Globus pallidus (tissue), 1 donor: ENCODE results near the gene GABRB1.
A peak's percentile ranks its signal among the peaks of the same experiment; 100 is the strongest.
"Not testable (repeated sequence)": the region's sequence is repeated elsewhere in the genome, so short reads cannot be mapped to it uniquely, and the experiment has no call there.

Experiments used
- DNase-seq: peaks from one replicate; pipeline ENCODE4 v3.0.0-alpha.2; 2015; ENCODE audit warnings: low spot score

GABRB1 gene

DNA sequence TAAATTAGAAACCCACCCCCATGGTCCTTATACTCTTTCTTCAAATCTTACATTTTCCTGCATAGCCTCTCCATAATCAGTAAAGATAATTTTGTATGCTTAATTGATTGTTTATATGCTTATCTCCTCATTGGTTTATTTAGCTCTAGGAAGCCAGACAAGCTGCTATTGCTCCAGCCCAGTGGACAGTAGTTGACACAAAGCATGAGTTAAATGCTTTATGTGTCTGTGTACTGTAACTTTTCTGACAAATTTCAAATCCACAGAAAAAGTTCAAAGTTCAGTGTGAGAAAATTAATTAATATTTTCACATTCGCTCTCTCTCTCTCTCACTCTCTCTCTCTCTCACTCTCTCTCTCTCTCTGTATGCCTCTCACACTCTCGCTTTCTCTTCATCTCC is 181.7 kb downstream of the GABRB1 start:
- no peak for DNase-seq

DNA sequence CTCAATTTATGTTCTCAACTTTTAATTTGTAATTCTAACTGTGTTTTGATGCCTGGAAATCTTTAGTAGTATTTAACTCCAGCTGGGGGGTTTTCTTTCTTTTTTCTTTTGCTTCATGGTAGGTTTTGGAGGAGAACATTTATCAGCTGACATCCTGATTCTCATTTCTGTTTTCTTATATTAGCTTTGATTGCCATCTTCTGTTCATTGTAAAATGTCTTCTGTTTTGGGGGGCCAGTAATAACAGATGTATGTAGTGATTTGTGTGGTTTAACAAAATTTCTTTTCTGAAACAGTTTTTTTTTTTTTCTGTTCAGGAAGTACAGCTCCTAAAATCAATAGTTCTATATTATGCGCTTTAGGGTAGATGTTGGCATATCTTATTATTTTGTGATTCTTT is 182.2 kb downstream of the GABRB1 start:
- peak; percentile 35 for DNase-seq

DNA sequence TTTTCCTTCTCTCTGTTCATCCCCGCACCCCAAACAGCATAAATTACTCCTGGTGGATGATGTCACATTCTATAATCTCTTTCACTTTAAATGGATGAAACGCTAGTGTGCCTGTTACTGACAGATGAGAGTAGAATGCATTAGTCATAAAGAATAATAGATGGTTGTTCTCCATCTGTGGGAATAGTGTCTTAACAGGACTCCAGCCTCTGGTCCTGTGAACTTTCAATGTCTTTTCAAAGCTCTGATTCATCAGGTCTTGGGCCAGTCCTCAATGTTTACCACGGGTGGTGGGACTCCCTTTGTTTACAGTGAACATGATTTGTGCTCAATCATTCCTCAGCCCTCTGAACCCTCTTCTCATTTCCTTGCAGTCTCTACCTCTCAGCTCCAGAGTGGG is 182.6 kb downstream of the GABRB1 start:
- DNase-seq = peak; percentile 51

DNA sequence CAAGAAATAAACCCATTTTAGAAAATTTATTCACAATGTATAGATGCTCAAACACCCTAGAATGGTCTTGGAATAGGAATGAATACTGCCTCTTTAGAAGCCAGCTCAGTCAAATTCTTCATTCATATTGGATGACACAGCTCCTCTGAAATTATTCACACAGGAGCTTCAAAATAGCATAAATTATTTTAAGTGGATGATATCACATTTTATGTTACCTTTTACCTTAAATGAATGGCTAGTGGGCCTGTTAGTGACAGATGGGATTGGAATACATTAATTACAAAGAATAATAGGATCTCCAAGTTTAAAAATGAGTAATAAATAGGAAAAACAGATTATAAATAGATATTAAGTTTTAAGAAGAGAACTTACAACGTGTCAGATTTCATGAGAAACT is 184.4 kb downstream of the GABRB1 start:
- no peak for DNase-seq

DNA sequence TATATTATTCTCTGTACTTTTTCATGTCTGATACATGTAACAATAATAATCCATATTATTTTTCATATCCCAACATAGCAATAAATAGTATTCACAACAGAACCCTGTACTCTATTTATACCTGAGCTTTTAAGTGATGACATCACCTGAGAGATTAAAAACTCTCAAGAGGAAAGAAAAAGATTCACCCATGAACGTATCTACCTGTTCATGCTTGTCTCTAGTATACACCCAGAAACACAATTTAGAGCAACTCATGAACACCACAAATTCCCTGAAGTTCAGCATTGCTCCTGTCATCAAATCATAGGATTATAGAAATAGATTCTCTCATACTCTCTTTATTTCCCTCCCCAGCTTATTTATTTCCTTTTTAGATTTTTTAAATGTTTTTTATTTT is 185.9 kb downstream of the GABRB1 start:
- DNase-seq = no peak

DNA sequence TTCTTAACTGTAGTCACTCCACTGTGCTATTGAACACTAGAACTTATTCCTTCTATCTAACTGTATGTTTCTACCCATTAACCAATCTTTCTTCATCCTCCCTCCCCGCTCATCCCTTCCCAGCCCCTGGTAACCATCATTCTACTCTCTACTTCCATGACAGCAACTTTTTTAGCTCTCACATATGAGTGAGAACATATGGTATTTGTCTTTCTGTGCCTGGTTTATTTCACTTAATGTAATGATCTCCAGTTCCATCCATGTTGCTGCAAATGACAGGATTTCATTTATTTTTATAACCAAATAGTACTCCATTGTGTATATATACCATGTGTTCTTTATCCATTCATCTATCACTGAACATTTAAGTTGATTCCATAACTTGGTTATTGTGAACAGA is 186.5 kb downstream of the GABRB1 start:
- DNase-seq = no peak

DNA sequence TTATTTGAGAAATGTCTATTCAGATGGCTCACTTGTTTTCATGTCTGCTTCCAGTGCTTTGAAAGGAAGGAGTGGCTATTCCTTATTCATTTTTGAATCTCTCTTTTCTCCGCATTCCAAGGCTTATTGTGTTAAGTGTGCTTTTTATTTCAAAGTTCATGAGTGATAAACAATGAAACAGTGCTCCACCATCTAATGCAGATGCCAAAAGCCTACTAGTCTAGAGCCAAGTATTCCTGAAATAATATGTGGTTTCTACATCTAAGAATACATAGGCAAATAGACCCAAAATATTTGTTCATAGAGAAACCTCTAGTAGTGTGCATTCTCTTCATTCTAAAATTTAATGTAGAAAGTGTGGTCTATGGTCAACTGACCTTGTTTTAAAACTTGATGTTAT is 187.3 kb downstream of the GABRB1 start:
- no peak for DNase-seq

DNA sequence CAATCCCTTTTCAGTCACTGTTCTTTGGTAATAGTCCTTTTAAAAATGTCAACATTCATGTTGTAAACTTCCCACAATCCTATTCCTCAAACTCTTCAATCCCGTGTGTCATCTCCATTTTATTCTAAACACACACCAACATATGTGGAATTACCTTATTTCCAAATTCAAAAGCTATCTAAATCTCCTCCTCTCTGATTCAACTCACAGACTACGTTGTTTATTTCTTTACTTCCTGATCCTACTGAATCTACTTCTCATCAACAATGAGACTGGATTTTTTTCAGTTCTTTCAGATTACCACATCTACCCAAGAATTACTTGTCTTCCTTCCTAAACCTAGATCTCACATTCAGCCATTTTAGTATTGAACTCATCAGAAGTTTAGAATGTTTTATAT is 188.2 kb downstream of the GABRB1 start:
- no peak for DNase-seq

DNA sequence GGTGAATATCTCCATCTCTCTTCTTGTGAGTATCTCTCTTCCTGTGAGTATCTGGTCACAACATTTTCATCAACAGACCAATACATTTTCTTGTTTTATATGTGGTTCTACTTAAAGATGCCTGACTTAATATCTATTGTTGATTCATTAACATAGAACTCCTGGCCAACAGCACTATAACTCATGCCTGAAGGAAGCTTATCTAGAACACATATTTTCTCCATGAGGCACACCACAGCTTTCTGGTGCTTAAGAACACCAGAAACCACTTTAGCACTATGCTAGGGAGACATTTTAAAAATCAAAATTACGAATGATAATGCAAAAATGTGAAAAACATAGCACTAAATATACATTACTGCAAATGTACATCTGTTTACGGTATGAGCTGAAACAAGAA is 190.4 kb downstream of the GABRB1 start:
- no peak for DNase-seq

DNA sequence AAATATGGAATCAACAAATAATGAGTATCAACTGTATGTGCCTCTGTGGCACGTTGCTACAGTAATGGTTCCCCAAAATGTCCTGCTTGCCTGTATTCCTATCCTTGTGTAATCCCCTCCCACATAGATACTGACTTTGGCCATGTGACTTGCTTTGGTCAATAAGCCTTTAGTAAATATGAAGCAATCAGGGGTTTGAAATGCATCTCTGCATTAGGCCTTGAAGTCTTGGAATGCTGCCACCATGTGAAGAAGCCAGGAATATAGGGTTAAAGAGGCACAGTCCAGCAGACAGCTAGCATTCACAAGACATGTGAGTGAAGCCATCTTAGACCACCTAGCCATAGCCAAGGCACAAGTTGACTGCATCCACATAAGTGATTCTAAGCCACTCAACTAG is 190.9 kb downstream of the GABRB1 start:
- DNase-seq = no peak

DNA sequence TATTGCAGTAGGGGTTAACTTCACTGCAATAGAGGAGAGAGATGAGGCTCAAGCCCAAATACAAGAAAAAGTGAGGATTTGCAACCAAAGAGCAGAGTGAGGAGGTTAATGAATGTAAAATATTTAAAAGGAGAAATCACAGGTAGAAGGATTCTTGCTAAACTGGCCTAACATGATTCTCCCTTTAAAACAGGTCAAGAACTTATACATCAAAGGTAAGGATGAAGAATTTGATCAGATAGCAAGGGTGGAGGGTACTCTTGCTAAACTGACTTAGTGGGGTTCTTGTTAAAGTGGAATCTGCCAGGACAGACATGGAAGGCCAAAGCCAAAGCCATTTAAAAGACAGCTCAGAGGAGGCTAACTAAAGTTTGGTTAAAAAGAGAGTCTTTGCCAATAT is 193.0 kb downstream of the GABRB1 start:
- no peak for DNase-seq

DNA sequence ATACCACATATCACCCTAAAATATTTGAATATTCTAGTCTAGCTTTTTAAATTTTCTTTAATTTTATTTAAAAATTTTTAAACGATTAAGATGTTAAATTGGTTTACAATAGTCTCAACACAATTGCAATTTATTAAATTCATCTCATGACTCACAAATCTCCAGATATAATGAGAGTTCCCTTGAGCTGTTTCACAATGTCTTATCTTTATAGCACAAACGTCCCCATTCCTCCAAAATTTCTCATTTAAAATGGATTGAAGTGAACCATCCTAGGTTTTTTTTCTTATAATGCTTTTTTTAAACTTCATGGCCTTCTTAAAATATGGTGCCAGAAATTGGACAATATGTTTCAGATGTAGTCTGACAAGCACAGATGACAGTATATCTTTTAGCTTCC is 204.4 kb downstream of the GABRB1 start:
- DNase-seq = no peak

DNA sequence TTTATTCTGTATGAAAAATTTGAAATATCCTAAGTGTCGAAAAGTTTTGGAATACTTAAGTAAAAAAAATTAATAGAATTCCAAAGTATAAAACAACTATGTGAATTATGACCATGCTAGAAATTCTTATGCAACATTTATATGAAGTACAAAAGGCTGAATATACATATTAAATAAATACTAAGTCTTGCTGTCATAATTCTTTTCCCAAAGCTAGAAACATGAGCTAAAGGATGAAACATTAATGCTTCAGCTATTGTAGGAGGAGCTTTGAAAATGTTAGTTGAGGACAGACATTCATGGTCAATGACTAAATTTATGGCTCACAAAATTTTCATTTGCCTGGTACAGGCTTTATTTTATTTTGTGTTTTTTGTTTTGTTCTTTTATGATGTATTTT is 207.3 kb downstream of the GABRB1 start:
- DNase-seq = no peak

DNA sequence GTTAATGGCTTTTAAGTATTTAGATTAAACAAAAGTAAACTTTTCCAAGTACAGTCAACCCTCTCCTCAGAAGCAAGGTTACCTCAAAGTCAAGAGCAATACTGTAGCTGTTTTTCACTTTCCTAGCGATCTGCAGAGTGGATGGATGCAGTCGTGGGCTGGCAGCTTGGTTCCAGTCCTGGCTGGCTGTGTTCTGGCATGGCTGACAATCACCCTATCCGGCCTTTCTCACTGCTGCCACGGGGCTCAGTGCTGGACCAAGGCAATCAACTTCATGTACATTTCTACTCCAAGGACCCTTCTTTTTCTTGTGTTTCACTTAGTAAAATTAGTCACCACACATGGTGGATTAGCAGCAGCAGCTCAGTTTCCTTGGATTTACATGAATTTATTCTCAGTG is 208.3 kb downstream of the GABRB1 start:
- DNase-seq = no peak

DNA sequence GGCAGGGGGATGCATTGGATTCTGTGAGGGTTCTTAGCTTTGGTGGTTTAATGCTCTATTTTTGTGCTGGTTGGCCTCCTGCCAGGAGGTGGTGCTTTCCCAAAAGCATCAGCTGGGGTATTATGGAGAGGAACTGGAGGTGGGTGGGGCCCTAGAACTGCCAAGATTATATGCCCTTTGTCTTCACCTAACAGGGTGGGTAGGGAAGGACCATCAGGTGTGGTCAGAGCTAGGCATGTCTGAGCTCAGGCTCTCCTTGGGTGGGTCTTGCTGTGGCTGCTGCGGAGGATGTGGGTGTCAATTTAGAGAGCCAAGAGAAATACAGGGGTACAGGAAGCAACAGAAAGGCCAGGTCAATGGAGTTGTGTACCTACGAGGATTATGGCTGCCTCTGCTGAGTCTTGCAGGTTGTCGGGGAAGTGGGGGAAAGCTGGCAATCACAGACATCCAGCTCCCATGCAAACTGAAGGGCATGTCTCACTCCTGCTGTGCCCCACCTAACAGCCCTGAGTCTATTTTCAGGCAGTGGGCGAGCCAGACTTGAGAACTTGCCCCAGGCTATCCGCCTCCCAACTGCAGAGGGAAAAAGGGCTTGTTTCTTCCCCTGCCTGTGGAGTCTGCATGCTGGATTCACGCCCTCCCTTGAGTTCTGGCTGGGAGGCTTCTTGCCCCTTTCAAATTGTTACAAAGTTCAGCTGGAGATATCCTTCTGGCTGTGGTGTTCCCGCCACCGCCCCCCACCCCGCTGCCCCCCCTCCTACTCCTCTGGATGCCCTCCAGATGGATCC is 220.2 kb downstream of the GABRB1 start:
- DNase-seq = no peak

DNA sequence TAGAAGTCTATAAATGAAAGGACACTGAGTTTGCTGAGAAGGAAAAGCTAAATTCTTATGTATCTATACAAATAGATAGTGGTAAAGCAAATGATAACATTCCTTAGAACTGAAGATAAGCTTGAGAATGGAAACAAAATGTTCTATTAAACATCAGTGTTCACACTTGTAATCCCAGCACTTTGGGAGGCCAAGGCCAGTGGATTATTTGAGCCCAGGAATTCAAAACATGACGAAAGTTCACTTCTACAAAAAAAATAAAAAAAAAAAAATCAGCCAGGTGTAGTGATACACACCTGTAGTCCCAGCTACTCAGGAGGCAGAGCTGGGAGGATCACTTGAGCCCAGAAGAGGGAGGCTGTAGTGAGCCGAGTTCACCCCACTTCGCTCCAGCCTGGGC is 232.4 kb downstream of the GABRB1 start:
- DNase-seq = no peak

DNA sequence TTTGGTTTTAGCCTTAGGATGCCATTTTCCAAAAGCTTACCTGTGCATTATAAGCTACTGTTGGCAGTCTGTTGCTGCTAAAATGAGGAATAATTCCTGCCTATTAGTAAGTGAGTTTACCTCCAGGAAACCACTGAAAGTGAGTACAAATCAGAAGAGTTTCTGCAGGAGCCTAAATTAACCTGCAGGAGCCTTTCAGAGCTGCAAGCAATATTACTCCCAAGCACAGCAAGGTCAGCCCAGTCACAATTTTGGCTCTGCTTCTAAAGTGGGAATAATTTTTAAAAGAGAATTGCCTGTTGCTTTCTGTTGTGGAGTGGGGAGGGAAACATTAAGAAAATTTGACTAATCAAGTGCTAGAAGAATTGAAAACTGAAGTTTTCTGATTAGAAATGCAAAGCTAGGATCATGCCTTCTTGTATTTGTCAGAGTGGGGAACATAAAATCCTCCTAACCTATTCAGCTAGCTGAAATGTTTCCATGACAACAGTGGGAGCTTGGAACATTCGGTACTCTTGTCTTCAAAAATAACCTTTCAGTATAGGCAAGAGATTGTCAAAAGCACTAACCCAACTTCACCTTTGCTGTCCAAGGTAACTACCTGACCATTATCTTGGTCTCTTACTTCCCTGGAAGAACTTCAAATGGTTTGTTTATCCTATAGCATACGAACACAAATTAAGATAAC is 239.0 kb downstream of the GABRB1 start:
- no peak for DNase-seq

DNA sequence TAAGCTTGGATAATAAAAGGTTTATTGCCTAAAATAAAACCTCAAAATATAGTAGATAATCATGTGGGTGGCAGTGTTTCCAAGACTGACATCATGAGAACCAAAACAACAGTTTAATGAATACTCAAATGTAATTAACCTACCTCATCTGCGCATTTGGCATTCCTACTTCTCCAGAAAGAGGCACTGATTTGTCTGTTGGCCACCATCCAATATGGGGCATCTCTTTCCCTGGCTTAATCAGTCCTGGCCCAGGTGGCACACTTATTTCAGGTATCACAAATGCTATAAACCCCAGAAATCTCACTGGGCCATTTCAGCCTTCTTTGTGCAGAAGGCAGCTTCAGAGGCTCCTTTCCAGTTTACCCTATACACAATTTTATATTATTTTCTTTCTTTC is 239.9 kb downstream of the GABRB1 start:
- no peak for DNase-seq

DNA sequence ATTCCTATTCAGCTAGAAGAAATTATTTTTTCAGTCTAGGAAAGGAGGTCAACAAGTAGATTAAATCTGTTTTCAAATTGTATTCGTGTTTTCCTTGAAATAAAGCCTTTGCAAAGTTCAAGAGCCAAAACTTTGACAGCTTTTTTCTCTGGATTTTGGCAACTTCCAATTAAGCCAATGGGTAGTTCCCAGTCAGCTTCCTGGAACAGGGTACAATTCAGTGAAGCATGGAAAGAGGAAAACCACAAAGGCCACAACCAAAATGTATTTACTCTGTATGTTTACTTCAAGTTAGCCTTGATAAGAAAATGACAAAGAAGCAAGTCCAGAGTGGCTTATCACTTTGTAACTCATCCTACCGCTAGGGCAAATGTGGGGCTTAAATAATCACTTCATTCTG is 243.5 kb downstream of the GABRB1 start:
- DNase-seq = no peak

DNA sequence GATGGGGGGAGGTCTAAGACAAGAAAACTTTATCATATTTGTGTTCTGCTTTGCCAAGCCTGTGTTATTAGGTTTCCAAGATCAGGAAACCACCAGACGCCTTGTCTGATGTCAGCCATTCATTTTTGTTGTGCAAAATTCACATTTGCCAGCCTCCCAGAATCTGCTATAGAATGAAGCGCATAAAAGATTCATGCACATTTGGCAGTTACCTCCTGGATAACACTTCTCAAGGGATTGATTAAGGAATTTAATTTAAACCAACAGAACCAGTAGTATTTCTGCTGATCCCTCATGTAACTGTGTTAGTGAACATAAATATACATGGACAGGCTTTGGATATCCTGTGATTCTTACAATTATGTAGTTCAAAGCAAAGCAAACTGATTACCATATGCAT is 244.2 kb downstream of the GABRB1 start:
- no peak for DNase-seq

DNA sequence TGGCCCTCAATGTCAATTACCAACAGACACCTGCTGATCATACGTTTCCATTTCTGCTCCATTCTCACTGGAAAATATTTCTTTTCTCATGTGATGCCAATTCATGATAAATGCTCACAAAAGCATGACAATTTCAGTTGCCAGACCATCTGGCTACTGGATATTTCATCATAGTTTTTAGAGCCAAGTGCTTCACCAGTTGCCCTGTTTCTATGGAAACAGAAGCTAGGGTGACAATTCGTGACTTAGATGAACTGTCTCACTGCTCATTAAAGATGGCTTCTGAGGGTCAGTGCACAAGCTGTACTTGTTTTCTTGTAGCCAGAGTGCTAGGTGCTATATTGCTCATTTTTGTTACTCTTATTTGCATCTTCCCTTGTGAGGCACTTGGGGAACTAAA is 247.3 kb downstream of the GABRB1 start:
- no peak for DNase-seq

DNA sequence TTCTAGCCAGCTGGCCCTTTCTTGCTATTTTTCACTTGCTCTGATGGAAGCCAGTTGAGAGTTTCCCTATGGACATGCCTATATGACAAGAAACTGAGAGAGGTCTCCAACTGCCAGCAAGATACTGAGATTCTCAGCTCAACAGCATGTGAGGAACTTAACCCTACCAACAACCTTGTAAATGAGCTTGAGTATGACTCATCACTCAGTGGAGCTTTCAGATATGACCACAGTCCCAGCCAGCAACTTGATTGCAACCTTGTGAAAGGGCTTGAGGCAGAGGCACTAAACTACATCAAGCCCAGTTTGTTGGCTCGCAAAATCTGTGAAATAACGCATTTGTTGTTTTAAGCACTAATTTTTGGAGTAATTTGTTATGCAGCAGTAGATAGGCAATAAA is 256.4 kb downstream of the GABRB1 start:
- DNase-seq = no peak

DNA sequence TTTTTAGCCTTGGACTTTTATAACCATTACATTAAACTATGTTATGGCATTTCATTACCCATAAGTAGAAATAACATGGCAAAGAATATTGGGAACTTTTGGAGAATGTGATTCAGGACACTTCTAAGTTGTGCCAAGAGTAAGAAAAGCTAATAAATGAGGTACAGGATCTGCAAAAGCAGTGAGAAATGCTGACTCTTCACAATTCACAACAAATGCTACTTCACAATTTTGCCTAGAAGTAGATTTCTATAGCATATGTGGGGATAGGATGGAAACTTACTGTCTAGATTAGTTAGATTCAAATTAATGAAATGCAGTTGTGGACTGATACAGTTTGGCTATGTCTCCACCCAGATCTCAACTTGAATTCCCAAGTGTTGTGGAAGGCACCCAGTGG is 258.4 kb downstream of the GABRB1 start:
- no peak for DNase-seq

DNA sequence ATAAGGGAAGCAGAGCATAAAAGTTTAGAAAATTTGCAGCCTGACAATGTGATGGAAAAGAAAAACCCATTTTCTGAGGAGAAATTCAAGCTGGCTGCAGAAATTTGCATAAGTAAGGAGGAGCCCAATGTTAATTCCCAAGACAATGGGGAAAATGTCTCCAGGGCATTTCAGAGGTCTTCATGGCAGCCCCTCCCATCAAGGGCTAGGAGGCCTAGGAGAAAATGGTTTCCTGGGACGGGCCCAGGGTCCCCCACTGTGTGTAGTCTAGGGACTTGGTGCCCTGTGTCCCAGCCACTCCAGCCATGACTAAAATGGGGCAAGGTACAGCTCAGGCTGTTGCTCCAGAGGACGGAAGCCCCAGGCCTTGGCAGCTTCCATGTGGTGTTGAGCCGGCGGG is 259.5 kb downstream of the GABRB1 start:
- not testable (repeated sequence) for DNase-seq
